Measurements from ENCODE around the gene LIAS.
"Not testable (repeated sequence)": the region's sequence is repeated elsewhere in the genome, so short reads cannot be mapped to it uniquely, and the experiment has no call there.

Gene LIAS

DNA sequence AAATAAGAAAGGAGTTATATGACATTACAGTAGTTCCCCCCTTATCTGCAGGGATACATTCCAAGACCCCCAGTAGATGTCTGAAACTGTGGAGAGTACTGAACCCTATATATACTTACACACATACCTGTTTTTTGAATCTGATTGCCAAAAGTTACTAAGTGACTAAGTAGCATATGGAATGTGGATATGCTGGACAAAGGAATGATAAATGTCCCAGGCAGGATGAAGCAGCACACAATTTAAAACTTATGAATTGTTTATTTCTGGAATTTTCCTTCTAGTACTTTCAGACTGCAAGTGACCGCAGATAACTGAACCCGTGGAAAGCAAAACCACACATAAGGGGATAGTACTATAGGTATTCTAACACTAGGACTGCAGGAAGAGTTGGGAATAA lies 45.7 kb downstream of the LIAS start:
- no peak overlapping the region for H3K27ac ChIP-seq
- H3K4me2 ChIP-seq (ENCODE audit: low read length) = no peak overlapping the region
- H3K79me2 ChIP-seq = no peaks in the 10 kb centered on the region
- H3K27me3 ChIP-seq (ENCODE audit: control insufficient read depth, insufficient read depth, low read length) = no peaks in the 10 kb centered on the region
- no peak overlapping the region for H3K9ac ChIP-seq
- H3K4me3 ChIP-seq (ENCODE audit: low read depth, low read length) = no peak overlapping the region
- H3K9me3 ChIP-seq (ENCODE audit: control insufficient read depth, low read length) = no peaks in the 10 kb centered on the region
- no peak overlapping the region for H2AFZ ChIP-seq
- H3K4me1 ChIP-seq = no peaks in the 10 kb centered on the region
- H3K36me3 ChIP-seq (ENCODE audit: control insufficient read depth, insufficient read depth, low read length) = no peaks in the 10 kb centered on the region
- TF ChIP-seq, protein P1, sequence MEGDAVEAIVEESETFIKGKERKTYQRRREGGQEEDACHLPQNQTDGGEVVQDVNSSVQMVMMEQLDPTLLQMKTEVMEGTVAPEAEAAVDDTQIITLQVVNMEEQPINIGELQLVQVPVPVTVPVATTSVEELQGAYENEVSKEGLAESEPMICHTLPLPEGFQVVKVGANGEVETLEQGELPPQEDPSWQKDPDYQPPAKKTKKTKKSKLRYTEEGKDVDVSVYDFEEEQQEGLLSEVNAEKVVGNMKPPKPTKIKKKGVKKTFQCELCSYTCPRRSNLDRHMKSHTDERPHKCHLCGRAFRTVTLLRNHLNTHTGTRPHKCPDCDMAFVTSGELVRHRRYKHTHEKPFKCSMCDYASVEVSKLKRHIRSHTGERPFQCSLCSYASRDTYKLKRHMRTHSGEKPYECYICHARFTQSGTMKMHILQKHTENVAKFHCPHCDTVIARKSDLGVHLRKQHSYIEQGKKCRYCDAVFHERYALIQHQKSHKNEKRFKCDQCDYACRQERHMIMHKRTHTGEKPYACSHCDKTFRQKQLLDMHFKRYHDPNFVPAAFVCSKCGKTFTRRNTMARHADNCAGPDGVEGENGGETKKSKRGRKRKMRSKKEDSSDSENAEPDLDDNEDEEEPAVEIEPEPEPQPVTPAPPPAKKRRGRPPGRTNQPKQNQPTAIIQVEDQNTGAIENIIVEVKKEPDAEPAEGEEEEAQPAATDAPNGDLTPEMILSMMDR (IDR thresholded peaks at IDR 0.05) = no peak

DNA sequence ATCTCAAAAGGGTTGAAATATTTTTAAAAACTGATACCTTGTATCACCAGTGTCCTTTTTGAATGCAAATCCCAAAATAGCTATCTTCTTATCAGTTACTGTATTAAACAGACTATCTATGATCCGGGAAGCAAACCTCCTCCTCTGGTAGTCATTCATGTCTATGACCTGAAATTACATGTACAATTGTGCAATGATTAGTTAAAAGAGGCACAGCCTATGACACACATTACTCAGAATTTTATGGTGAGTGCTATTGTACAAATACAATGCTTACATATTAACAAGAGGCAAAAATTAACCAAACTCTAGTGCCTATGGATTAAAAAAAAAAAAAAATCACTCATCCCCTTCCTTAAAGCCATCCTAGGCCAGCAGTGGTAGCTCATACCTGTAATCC lies 46.7 kb downstream of the LIAS start:
- Histone ChIP-seq H3K79me2 (no peaks in the 10 kb centered on the region), H3K4me3 (ENCODE audit: low read depth, low read length) (no peak overlapping the region), H3K9ac (no peak overlapping the region), H3K27me3 (ENCODE audit: control insufficient read depth, insufficient read depth, low read length) (no peaks in the 10 kb centered on the region), H3K27ac (no peak overlapping the region), H3K4me1 (no peaks in the 10 kb centered on the region), H3K36me3 (ENCODE audit: control insufficient read depth, insufficient read depth, low read length) (no peaks in the 10 kb centered on the region), H2AFZ (no peak overlapping the region), H3K4me2 (ENCODE audit: low read length) (no peak overlapping the region), H3K9me3 (ENCODE audit: control insufficient read depth, low read length) (no peaks in the 10 kb centered on the region)
- TF ChIP-seq, protein P1 (IDR thresholded peaks at IDR 0.05) = no peak

DNA sequence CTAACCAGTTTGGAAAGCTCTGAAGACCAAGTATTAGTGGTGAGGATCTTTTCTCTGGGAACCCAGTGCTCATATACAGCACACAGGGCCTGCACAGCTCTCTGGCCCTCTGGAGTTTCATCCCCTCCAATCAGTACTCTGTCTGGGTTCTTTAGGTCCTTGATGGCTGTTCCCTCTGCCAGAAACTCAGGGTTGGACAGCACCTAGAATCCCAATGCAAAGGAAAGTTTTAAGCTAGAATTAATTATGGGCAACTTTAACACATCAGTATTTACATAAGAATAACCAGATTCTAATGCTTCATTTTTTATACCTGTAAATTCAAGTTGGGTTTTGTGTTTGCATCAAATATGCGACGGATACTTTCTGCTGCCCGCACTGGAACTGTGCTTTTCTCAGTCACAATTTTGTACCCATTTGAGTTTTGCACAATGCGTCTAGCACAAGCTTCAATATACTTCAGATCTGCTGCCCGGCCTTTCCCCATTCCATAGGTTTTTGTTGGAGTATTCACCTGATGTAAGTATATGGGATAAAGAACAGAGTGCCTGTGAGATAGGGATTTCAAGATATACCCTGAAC lies 51.6 kb downstream of the LIAS start:
- H3K4me3 ChIP-seq (ENCODE audit: low read depth, low read length) = no peak overlapping the region
- H3K36me3 ChIP-seq (ENCODE audit: control insufficient read depth, insufficient read depth, low read length) = no peaks in the 10 kb centered on the region
- TF ChIP-seq, protein P1 (IDR thresholded peaks at IDR 0.05) = no peak
- no peak overlapping the region for H2AFZ ChIP-seq
- H3K27ac ChIP-seq = no peak overlapping the region
- H3K79me2 ChIP-seq = no peaks in the 10 kb centered on the region
- no peaks in the 10 kb centered on the region for H3K9me3 ChIP-seq (ENCODE audit: control insufficient read depth, low read length)
- no peak overlapping the region for H3K4me2 ChIP-seq (ENCODE audit: low read length)
- no peak overlapping the region for H3K9ac ChIP-seq
- no peaks in the 10 kb centered on the region for H3K27me3 ChIP-seq (ENCODE audit: control insufficient read depth, insufficient read depth, low read length)
- no peaks in the 10 kb centered on the region for H3K4me1 ChIP-seq

DNA sequence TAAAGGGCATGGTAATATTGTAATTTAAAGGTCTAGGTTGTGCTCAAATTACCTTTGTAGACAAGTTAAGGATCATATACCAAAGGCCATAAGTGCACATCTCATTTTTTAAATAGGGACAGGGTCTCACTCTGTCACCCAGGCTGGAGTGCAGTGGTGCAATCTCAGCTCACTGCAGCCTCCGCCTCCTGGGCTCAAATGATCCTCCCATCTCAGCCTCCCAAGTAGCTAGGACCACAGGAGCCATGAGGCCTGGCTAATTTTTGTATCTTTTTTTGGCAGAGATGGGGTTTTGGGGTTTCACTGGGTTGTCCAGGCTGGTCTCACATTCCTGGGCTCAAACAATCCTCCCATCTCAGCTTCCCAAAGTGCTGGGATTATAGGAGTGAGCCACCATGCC lies 55.4 kb downstream of the LIAS start:
- not testable (repeated sequence) for H3K4me2 ChIP-seq (ENCODE audit: low read length); H3K9me3 ChIP-seq (ENCODE audit: control insufficient read depth, low read length); H3K4me1 ChIP-seq; H3K4me3 ChIP-seq (ENCODE audit: low read depth, low read length); H3K27ac ChIP-seq; H3K36me3 ChIP-seq (ENCODE audit: control insufficient read depth, insufficient read depth, low read length); H3K27me3 ChIP-seq (ENCODE audit: control insufficient read depth, insufficient read depth, low read length); H3K79me2 ChIP-seq; H3K9ac ChIP-seq; H2AFZ ChIP-seq

DNA sequence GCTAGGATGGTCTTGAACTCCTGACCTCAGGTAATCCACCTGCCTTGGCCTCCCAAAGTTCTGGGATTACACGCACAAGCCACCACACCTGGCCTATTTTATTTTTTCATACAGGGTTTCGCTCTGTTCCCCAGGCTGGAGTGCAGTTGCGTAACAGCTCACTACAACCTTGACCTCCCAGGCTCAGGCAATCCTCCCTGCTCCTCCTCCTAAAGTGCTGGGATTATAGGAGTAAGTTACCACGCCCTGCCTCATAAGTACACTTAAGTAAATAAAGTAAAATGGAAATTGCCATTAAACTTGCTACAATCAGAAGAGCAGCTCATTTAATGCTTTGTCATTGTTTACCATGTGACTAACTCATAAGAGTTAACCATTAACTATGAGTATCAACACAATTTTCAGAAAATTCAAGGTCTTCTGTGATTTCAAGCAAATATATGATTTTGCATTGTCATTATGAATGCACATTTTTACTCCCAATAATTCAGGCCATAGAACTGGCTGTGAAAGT lies 56.1 kb downstream of the LIAS start:
- no peaks in the 10 kb centered on the region for H3K79me2 ChIP-seq
- H3K36me3 ChIP-seq (ENCODE audit: control insufficient read depth, insufficient read depth, low read length) = no peaks in the 10 kb centered on the region
- H2AFZ ChIP-seq = no peak overlapping the region
- no peaks in the 10 kb centered on the region for H3K4me1 ChIP-seq
- H3K27ac ChIP-seq = no peak overlapping the region
- no peak overlapping the region for H3K9ac ChIP-seq
- H3K9me3 ChIP-seq (ENCODE audit: control insufficient read depth, low read length) = no peaks in the 10 kb centered on the region
- TF ChIP-seq, protein P1 (IDR thresholded peaks at IDR 0.05) = no peak
- no peaks in the 10 kb centered on the region for H3K27me3 ChIP-seq (ENCODE audit: control insufficient read depth, insufficient read depth, low read length)
- no peak overlapping the region for H3K4me3 ChIP-seq (ENCODE audit: low read depth, low read length)
- no peak overlapping the region for H3K4me2 ChIP-seq (ENCODE audit: low read length)

DNA sequence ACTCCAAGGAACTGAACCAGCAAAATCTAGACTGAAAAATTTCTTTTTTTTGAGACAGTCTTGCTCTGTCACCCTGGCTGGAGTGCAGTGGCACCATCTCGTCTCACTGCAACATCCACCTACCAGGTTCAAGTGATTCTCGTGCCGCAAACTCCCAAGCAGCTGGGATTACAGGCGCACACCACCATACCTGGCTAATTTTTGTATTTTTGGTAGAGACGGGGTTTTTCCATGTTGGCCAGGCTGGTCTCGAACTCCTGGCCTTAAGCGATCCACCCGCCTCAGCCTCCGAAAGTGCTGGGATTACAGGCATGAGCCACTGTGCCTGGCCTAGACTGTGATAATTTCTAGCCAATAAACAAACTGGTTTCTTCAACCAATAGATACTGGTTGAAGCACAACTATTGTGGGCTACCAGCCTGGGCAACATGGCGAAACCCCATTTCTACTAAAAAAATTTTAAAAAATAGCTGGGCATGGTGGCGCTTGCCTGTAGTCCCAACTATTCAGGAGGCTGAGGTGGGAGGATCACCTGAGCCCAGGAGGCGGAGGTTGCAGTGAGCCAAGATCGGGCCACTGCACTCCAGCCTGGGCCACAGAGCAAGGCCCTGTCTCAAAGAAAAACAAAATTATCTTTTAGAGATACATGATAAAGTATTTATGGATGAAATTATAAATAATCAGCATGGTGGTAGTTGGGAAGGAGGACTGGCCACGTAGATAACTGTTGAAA lies 57.0 kb downstream of the LIAS start:
- not testable (repeated sequence) for H2AFZ ChIP-seq; H3K27ac ChIP-seq; H3K36me3 ChIP-seq (ENCODE audit: control insufficient read depth, insufficient read depth, low read length)

More for the DNA sequence above, 57.0 kb downstream of the LIAS start:
- H3K9me3 ChIP-seq (ENCODE audit: control insufficient read depth, low read length); H3K79me2 ChIP-seq; H3K4me2 ChIP-seq (ENCODE audit: low read length); H3K4me1 ChIP-seq; H3K9ac ChIP-seq; H3K27me3 ChIP-seq (ENCODE audit: control insufficient read depth, insufficient read depth, low read length); H3K4me3 ChIP-seq (ENCODE audit: low read depth, low read length): not testable (repeated sequence)
